HG02588 (cell line): ENCODE results near the gene SMIM15.
"Not testable (repeated sequence)": the region's sequence is repeated elsewhere in the genome, so short reads cannot be mapped to it uniquely, and the experiment has no call there.

ENCODE experiments used
- ATAC-seq: cut with Tn5 transposase; IDR thresholded peaks from one replicate; pipeline ENCODE4 v1.9.1; 2021; ENCODE audit warnings: mild to moderate bottlenecking, moderate library complexity; ENCODE audit not compliant: unreplicated experiment

SMIM15 gene

GRCh38 chr5:61162010-61162831 lies at the start of gene SMIM15:
TSS of gene SMIM15 (minus strand) at chr5:61162468. CDS start at chr5:61160171, 2,297 bp downstream.
- peak; percentile 97 for ATAC-seq

GRCh38 chr5:61207884-61208283 lies 45.6 kb upstream of the SMIM15 start:
- no peak for ATAC-seq

- no peak for ATAC-seq
Observed at GRCh38 chr5:61205013-61205412, 42.7 kb upstream of the SMIM15 start.

GRCh38 chr5:61202213-61202612 lies 39.9 kb upstream of the SMIM15 start:
- no peak for ATAC-seq

GRCh38 chr5:61200582-61201155 lies 38.4 kb upstream of the SMIM15 start:
- ATAC-seq = peak; percentile 74

GRCh38 chr5:61198606-61199005 lies 36.3 kb upstream of the SMIM15 start:
- ATAC-seq = no peak

GRCh38 chr5:61187826-61188225 lies 25.6 kb upstream of the SMIM15 start:
- not testable (repeated sequence) for ATAC-seq

GRCh38 chr5:61187352-61187751 lies 25.1 kb upstream of the SMIM15 start:
- ATAC-seq = not testable (repeated sequence)

GRCh38 chr5:61186634-61187033 lies 24.4 kb upstream of the SMIM15 start:
- no peak for ATAC-seq

- no peak for ATAC-seq
Observed at GRCh38 chr5:61184708-61185107, 22.4 kb upstream of the SMIM15 start.

GRCh38 chr5:61183538-61183937 lies 21.3 kb upstream of the SMIM15 start:
- no peak for ATAC-seq

- no peak for ATAC-seq
Observed at GRCh38 chr5:61182449-61182848, 20.2 kb upstream of the SMIM15 start.

GRCh38 chr5:61180886-61181285 lies 18.6 kb upstream of the SMIM15 start:
- no peak for ATAC-seq

- no peak for ATAC-seq
Observed at GRCh38 chr5:61178702-61179101, 16.4 kb upstream of the SMIM15 start.

- ATAC-seq = peak; percentile 90
Observed at GRCh38 chr5:61177716-61178115, 15.4 kb upstream of the SMIM15 start.

GRCh38 chr5:61177070-61177469 lies 14.8 kb upstream of the SMIM15 start:
- no peak for ATAC-seq

- ATAC-seq = no peak
Observed at GRCh38 chr5:61176631-61177030, 14.4 kb upstream of the SMIM15 start.

- ATAC-seq = no peak
Observed at GRCh38 chr5:61171479-61171878, 9.2 kb upstream of the SMIM15 start.

- ATAC-seq = no peak
Observed at GRCh38 chr5:61168951-61169350, 6.7 kb upstream of the SMIM15 start.

GRCh38 chr5:61167382-61167781 lies 5.1 kb upstream of the SMIM15 start:
- ATAC-seq = no peak

- no peak for ATAC-seq
Observed at GRCh38 chr5:61163905-61164304, 1.6 kb upstream of the SMIM15 start.

GRCh38 chr5:61162832-61163567 lies 732 bp upstream of the SMIM15 start:
- ATAC-seq = no peak
